Osteoblast (primary cell): Measurements from ENCODE around the gene TEPSIN. TPM values are rescaled to one million over a fixed set of nuclear protein-coding genes. Genes with fewer than 3 reads are reported as not detected.

Experiments
- DNase-seq: peaks from one replicate; pipeline ENCODE4 v3.0.0; 2011; ENCODE audit warnings: low spot score, mixed read lengths; ENCODE audit not compliant: insufficient read length; ENCODE audit errors: missing footprints
- H2AFZ ChIP-seq: 2 replicates; pipeline ENCODE4 v1.6.0; 2011; ENCODE audit warnings: mild to moderate bottlenecking, low read length
- H3K27ac ChIP-seq: 2 replicates; pipeline ENCODE4 v1.5.1; 2011; ENCODE audit warnings: mild to moderate bottlenecking, low read depth, low read length, moderate library complexity
- H3K27me3 ChIP-seq: 2 replicates; pipeline ENCODE4 v1.6.0; 2012; ENCODE audit warnings: mild to moderate bottlenecking, control low read depth, inconsistent platforms, low read length, moderate library complexity; ENCODE audit not compliant: insufficient read depth
- H3K36me3 ChIP-seq: 2 replicates; pipeline ENCODE4 v1.5.1; 2011; ENCODE audit warnings: mild to moderate bottlenecking, low read length, control low read depth, moderate library complexity; ENCODE audit not compliant: insufficient read depth
- H3K4me1 ChIP-seq: 2 replicates; pipeline ENCODE4 v1.5.1; 2011; ENCODE audit warnings: mild to moderate bottlenecking, low read length, control low read depth, moderate library complexity; ENCODE audit not compliant: insufficient read depth
- H3K4me2 ChIP-seq: 2 replicates; pipeline ENCODE4 v1.6.0; 2011; ENCODE audit warnings: mild to moderate bottlenecking, low read length; ENCODE audit not compliant: insufficient read depth
- H3K4me3 ChIP-seq: fragments of 200-600 bp; sonication (generic); 3 replicates; pipeline ENCODE4 v1.5.1; 2012; ENCODE audit warnings: mild to moderate bottlenecking, low read length, inconsistent platforms; ENCODE audit not compliant: insufficient read depth
- H3K79me2 ChIP-seq: 2 replicates; pipeline ENCODE4 v1.6.0; 2012; ENCODE audit warnings: mild to moderate bottlenecking, low read length, control low read depth, inconsistent platforms; ENCODE audit not compliant: insufficient read depth
- H3K9me3 ChIP-seq: 2 replicates; pipeline ENCODE4 v1.5.1; 2011; ENCODE audit warnings: low read depth, low read length, control low read depth
- H4K20me1 ChIP-seq: 2 replicates; pipeline ENCODE4 v1.6.0; 2012; ENCODE audit warnings: mild to moderate bottlenecking, low read length, control low read depth; ENCODE audit not compliant: insufficient read depth
- total RNA-seq: library from RNA; depleted of rRNA; stranded (reverse); fragments of >200 nt; gene quantifications from 2 replicates; pipeline ENCODE4 v1.2.3, GENCODE V29; 2012
- TF ChIP-seq, protein P1 (sequence below): IDR thresholded peaks from 2 replicates; pipeline ENCODE4 v1.5.1; 2011; ENCODE audit warnings: mild to moderate bottlenecking, low read depth, low read length, moderate library complexity; ENCODE audit errors: extremely low read depth

Gene TEPSIN
- total RNA-seq, 1 donor, result 16.6 TPM

DNA sequence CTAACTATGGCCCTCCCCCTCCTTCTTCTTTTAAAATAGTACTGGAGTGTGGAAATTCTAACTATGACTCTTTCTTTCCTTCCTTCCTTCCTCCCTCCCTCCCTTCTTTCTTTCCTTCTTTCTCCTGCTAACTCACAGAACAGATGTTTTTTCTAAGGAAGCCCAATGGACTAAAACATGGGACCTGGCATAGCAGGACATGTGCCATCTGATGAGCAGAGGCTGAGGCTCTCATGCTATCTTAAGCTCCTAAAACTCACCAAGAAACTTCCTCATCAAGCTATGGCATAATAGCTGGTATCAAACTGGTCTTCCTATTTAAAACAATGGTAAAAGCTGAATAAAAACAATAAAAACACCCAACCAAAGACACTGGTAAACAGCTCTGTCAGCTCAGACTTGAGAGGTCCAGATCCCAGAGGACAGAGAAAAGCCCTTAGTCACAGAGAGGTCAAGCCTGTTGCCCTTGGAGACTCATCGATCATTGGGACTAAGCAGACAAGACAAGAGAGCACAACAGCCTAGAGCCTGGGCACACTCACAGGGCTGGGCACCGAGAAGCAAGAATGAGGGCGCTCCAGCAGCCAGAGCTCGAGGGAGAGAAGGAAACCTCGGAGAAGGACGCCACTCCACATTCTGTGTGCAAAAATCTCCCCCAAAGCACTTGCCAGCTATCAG lies 28.7 kb upstream of the TEPSIN start:
- Histone ChIP-seq H3K4me3 (no peak overlapping the region), H3K27ac (no peak overlapping the region), H3K4me2 (no peak overlapping the region), H3K9me3 (no peaks in the 10 kb centered on the region), H3K36me3 (peaks cover 44% of the 10 kb centered on the region), H3K4me1 (no peaks in the 10 kb centered on the region), H4K20me1 (peaks cover 11% of the 10 kb centered on the region), H3K27me3 (no peaks in the 10 kb centered on the region), H3K79me2 (peaks cover 4% of the 10 kb centered on the region), H2AFZ (no peak overlapping the region)
- TF ChIP-seq, protein P1, sequence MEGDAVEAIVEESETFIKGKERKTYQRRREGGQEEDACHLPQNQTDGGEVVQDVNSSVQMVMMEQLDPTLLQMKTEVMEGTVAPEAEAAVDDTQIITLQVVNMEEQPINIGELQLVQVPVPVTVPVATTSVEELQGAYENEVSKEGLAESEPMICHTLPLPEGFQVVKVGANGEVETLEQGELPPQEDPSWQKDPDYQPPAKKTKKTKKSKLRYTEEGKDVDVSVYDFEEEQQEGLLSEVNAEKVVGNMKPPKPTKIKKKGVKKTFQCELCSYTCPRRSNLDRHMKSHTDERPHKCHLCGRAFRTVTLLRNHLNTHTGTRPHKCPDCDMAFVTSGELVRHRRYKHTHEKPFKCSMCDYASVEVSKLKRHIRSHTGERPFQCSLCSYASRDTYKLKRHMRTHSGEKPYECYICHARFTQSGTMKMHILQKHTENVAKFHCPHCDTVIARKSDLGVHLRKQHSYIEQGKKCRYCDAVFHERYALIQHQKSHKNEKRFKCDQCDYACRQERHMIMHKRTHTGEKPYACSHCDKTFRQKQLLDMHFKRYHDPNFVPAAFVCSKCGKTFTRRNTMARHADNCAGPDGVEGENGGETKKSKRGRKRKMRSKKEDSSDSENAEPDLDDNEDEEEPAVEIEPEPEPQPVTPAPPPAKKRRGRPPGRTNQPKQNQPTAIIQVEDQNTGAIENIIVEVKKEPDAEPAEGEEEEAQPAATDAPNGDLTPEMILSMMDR, result no peak
- DNase-seq, result peak; percentile 71

DNA sequence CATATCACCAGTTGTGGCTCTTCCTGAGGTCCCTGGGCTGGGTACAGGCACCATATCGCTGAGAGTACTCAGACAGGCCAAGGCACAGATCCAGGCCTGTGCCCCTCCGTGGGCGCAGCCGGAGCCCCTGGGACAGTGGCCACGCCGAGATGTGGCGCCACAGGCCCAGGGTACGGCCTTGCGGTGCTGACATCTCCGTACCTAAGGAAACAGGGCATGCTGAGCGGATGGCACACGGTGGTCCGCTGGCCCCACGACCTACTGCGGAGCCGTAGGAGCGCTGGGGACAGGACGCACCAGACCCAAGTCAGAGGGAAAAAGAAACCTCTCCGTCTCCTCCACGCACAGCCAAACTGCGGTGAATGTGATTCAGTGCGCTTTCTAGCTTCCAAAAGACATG lies 26.7 kb upstream of the TEPSIN start:
- Histone ChIP-seq H3K4me2 (no peak overlapping the region), H3K9me3 (no peaks in the 10 kb centered on the region), H2AFZ (no peak overlapping the region), H3K4me3 (no peak overlapping the region), H3K27me3 (no peaks in the 10 kb centered on the region), H3K27ac (no peak overlapping the region), H3K4me1 (no peaks in the 10 kb centered on the region), H4K20me1 (peaks cover 11% of the 10 kb centered on the region), H3K79me2 (peaks cover 4% of the 10 kb centered on the region), H3K36me3 (peaks cover 32% of the 10 kb centered on the region)
- TF ChIP-seq, protein P1, result no peak
- DNase-seq, result no peak

DNA sequence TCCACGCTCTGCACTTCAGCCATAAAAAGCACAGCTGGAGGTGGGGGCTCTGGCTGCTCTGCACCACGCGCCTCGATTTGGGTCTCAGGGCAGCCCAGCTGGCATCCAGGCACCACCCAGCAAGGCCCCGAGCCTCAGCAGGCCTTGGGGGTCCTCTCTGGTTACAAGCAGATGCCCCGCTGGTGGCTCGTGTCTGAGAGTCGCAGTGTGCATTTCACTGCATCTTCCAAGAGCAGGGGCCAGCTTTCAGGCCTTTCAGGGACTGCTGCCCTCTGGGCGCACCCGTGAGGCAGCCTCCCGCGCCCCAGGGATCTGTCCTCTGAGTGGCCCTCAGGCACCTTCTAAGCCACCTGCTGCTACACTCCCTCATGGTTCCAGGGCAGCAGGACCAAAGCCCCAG lies 25.8 kb upstream of the TEPSIN start:
- Histone ChIP-seq H3K27ac (no peak overlapping the region), H3K4me3 (no peak overlapping the region), H3K4me1 (no peaks in the 10 kb centered on the region), H3K4me2 (no peak overlapping the region), H2AFZ (no peak overlapping the region), H4K20me1 (peaks cover 11% of the 10 kb centered on the region), H3K27me3 (no peaks in the 10 kb centered on the region), H3K79me2 (peaks cover 4% of the 10 kb centered on the region), H3K9me3 (no peaks in the 10 kb centered on the region), H3K36me3 (peaks cover 33% of the 10 kb centered on the region)
- DNase-seq, result no peak
- TF ChIP-seq, protein P1, result no peak

DNA sequence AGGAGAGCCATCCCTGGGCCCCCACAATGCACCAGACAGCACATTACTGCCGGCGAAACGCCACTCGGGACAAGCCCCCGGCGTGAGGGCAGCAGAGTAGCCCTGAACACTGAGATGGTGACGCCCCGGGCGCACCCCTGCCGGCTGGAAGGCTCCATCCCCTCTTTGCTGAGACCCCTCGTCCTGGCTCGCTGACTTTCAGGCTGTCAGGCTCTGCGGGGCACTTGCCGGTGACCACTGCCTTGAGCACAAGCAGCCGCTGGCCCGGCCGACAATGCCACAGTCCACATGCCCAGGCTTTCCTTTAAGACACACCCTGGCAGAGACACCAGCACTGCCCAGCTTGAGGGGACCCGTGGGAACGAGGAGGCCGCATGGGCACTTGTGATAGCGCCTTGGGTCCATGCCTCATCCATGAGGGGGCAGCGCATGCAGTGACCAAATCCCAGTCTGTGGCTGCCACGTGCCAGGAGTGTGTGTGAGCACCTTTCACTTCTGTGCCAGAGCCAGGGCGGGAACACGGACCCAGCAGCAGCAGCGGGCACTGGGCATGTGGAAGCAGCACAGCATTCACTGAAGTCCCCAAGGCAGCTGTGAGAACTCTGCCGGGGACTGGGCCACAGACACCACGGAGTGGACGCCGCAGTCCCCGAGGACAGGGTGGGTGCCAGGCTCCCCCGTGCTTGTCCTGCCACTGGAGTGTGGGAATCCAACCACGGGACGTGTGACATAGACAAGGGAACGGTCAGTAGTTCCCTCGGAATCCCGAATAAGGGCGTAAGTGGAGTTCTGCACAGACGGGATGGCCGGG lies 24.7 kb upstream of the TEPSIN start:
- no peak overlapping the region for H3K4me3 ChIP-seq
- peaks cover 35% of the 10 kb centered on the region for H3K36me3 ChIP-seq
- H3K79me2 ChIP-seq, result peaks cover 4% of the 10 kb centered on the region
- no peak overlapping the region for H3K4me2 ChIP-seq
- DNase-seq, result no peak
- peaks cover 11% of the 10 kb centered on the region for H4K20me1 ChIP-seq
- H3K27ac ChIP-seq, result no peak overlapping the region
- H3K9me3 ChIP-seq, result no peaks in the 10 kb centered on the region
- H2AFZ ChIP-seq, result no peak overlapping the region
- H3K4me1 ChIP-seq, result no peaks in the 10 kb centered on the region
- no peaks in the 10 kb centered on the region for H3K27me3 ChIP-seq
- TF ChIP-seq, protein P1, result no peak
